Measurements from ENCODE around the gene TMEM184A.

Gene TMEM184A

GRCh38 chr7:1492640-1493039 lies 63.4 kb downstream of the TMEM184A start:
- Mint-ChIP-seq H3K4me1 (no peaks in the 10 kb centered on the region), H3K4me3 (no peak overlapping the region), H3K27ac (no peak overlapping the region), H3K27me3 (no peaks in the 10 kb centered on the region), H3K9me3 (no peaks in the 10 kb centered on the region)
- no peak for DNase-seq
- ATAC-seq = peak; percentile 67

Data from stimulated activated naive CD8-positive, alpha-beta T cell treated with anti-CD3 and anti-CD28 coated beads, Interleukin-15, amount 100 ng/mL, for 72 hours (primary cell).